Spleen (tissue), 11 donors: ENCODE measurements around the gene DPM3. TPM values are rescaled to one million over a fixed set of nuclear protein-coding genes. Genes with fewer than 3 reads are reported as not detected.

Experiments used
- DNase-seq: peaks from one replicate; pipeline ENCODE4 v3.0.0-alpha.2; 2020
- H3K27ac ChIP-seq, 8 donors: fragments of 200-600 bp; sonication (generic) in 7 of 8; 1 replicate in 4 of 8; 2 replicates in 4 of 8; pipeline versions ENCODE4 v1.5.0 to v1.8.0; 2016 to 2021; ENCODE audit warnings: inconsistent platforms in 4 of 8, mild to moderate bottlenecking in 4 of 8, moderate library complexity in 1 of 8
- H3K27me3 ChIP-seq, 7 donors: fragments of 200-600 bp; sonication (generic) in 6 of 7; replicated peaks in 1 of 7; 1 replicate in 4 of 7; 2 replicates in 3 of 7; pipeline versions ENCODE4 v1.5.0 to v1.8.0; 2016 to 2021; ENCODE audit warnings: inconsistent platforms in 3 of 7, mild to moderate bottlenecking in 1 of 7
- H3K36me3 ChIP-seq, 6 donors: fragments of 200-600 bp; sonication (generic) in 5 of 6; 1 replicate in 4 of 6; 2 replicates in 2 of 6; pipeline versions ENCODE4 v1.5.0 to v1.8.0; 2016 to 2021; ENCODE audit warnings: inconsistent platforms in 2 of 6
- H3K4me1 ChIP-seq, 6 donors: fragments of 200-600 bp; sonication (generic) in 5 of 6; 1 replicate in 3 of 6; 2 replicates in 3 of 6; pipeline versions ENCODE4 v1.5.0 to v1.8.0; 2016 to 2021; ENCODE audit warnings: inconsistent platforms in 3 of 6
- H3K4me3 ChIP-seq, 8 donors: fragments of 200-600 bp; sonication (generic) in 7 of 8; 1 replicate in 4 of 8; 2 replicates in 4 of 8; pipeline versions ENCODE4 v1.5.0 to v1.8.0; 2016 to 2021; ENCODE audit warnings: inconsistent platforms in 4 of 8, mild to moderate bottlenecking in 4 of 8, moderate library complexity in 2 of 8
- H3K9me3 ChIP-seq, 8 donors: fragments of 200-600 bp; sonication (generic) in 7 of 8; 1 replicate in 4 of 8; 2 replicates in 4 of 8; pipeline versions ENCODE4 v1.5.0 to v1.8.0; 2016 to 2021; ENCODE audit warnings: inconsistent platforms in 4 of 8
- POLR2A ChIP-seq, 3 donors: fragments of 450-650 bp; IDR thresholded peaks; one replicate each; pipeline ENCODE4 v1.5.1; 2017; ENCODE audit warnings: antibody characterized with exemption in 3 of 3, mild to moderate bottlenecking in 1 of 3
- POLR2AphosphoS5 ChIP-seq, 3 donors: sonication (generic); formaldehyde crosslinking; IDR thresholded peaks; one replicate each; pipeline ENCODE4 v1.5.1; 2017; ENCODE audit warnings: antibody characterized with exemption in 3 of 3
- WGBS, 5 donors: extraction: QIAGEN DNeasy Blood & Tissue Kit in 3 of 5; methylation state at CpG; one replicate each; pipeline versions ENCODE4 v1.1.5 to v1.1.7; 2013 to 2018; 5-methylcytosine and 5-hydroxymethylcytosine counted together
- intact Hi-C: fragments of 100-400 bp; cut with DNase I; formaldehyde crosslinking; loops from one replicate; pipeline ENCODE4 v1.15.0; 2023; ENCODE audit warnings: low total_unique reads
- polyA plus RNA-seq, 3 donors: library from polyadenylated mRNA; stranded (reverse); fragments of 200-250 nt; gene quantifications; one replicate each; pipeline ENCODE4 v1.2.1, GENCODE V29; 2013
- total RNA-seq, 7 donors: library from RNA; depleted of rRNA in 3 of 7; stranded (reverse); fragments of >200 nt in 3 of 7; fragmentation: NEBNext Ultra II Directional in 4 of 7; extraction: Animal tissue kit (Norgen Biotek cat#: 25700) in 4 of 7; gene quantifications; one replicate each; pipeline versions ENCODE4 v1.1.0 to v1.2.1, GENCODE V29; 2016 to 2021
- TF ChIP-seq, protein P1 (sequence below), 11 experiments: fragments of 200-600 bp in 7 of 11; fragments of 450-650 bp in 4 of 11; sonication (generic) in 4 of 11; IDR thresholded peaks in 8 of 11; conservative IDR thresholded peaks in 3 of 11; 1 replicate in 7 of 11; 2 replicates in 4 of 11; pipeline versions ENCODE4 v1.4.0 to v1.8.0; 2016 to 2021; ENCODE audit warnings: antibody characterized with exemption in 11 of 11, inconsistent platforms in 4 of 11, mild to moderate bottlenecking in 1 of 11
- donor health status: healthy with polysubstance abuse.
- donor health status: DM: no; HTN: no; CAD: no; lungs with moderate emphysema.
- donor health status: DM: no; HTN: no; CAD: no.
- donor health status: Bipolar disorder and iron deficiency.
- donor health status: healthy.
- donor health status: DM: no; HTN: no; CAD: no.
- donor health status: DM: yes; HTN: yes; CAD: no.

The DPM3 gene
- total and polyA plus RNA-seq, 10 donors, result 25.0 to 262 (median 54.1) TPM

DNA sequence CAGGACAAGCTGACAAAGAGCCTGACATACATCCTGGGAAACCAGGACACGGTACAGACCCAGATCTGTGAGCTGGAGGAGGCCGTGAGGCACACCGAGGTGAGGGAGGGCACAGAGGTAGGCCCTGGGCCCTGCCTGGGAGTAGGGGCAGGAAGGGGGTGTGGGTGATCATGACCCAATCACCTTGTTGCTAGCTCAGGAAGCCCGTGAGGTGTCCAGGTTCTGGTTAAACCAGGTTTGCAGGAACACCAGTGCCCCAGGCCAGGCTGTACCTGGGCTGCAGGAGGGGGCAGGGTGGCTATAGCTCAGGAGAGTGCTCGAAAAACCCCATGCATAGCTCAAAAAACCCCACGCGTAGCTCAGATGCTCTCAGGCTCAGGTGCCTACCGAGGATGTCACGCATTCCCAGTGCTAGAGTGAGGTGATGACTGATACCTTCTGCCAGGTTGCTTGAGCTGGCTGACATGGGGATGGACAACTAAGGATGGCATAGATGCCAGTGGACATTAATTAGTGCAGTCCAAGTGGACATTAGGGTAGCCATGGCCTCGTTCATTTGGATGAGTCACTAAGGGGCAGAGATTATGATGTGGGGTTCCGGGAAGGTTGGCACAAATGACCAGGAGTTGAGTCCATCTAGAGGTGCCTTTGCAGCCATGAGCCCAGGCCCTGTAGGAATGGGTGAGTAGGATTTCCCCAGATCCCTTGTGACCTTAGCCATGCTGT lies 37.0 kb upstream of the DPM3 start:
- H3K4me1 ChIP-seq, result peaks cover 7 to 71% (median 39%) of the 10 kb centered on the region in 6 donors
- peaks cover 0 to 23% (median 0%) of the 10 kb centered on the region in 6 donors for H3K36me3 ChIP-seq
- intact Hi-C loops, result loop anchor here (10.0 kb wide), 1 partner anchor 47 kb away; no protein-coding TSS in a partner anchor
- DNase-seq, result peak; percentile 75
- H3K27ac ChIP-seq, result no peak overlapping the region
- WGBS, 5 donors, result 72 to 89% (median 78%) methylated on average over 10 to 11 of the region's 11 CpGs
- peak overlapping the region in 3 of 8 donors; percentile 9 to 53 (median 13) for H3K4me3 ChIP-seq
- peaks cover 0 to 25% (median 15%) of the 10 kb centered on the region in 7 donors for H3K27me3 ChIP-seq
- TF ChIP-seq, protein P1, sequence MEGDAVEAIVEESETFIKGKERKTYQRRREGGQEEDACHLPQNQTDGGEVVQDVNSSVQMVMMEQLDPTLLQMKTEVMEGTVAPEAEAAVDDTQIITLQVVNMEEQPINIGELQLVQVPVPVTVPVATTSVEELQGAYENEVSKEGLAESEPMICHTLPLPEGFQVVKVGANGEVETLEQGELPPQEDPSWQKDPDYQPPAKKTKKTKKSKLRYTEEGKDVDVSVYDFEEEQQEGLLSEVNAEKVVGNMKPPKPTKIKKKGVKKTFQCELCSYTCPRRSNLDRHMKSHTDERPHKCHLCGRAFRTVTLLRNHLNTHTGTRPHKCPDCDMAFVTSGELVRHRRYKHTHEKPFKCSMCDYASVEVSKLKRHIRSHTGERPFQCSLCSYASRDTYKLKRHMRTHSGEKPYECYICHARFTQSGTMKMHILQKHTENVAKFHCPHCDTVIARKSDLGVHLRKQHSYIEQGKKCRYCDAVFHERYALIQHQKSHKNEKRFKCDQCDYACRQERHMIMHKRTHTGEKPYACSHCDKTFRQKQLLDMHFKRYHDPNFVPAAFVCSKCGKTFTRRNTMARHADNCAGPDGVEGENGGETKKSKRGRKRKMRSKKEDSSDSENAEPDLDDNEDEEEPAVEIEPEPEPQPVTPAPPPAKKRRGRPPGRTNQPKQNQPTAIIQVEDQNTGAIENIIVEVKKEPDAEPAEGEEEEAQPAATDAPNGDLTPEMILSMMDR (IDR thresholded peaks at IDR 0.05 in 8 of 11, conservative IDR thresholded peaks at IDR 0.05 in 3 of 11), result no peak
- TF ChIP-seq POLR2A (IDR thresholded peaks at IDR 0.05), result no peak
- H3K9me3 ChIP-seq, result no peaks in the 10 kb centered on the region

DNA sequence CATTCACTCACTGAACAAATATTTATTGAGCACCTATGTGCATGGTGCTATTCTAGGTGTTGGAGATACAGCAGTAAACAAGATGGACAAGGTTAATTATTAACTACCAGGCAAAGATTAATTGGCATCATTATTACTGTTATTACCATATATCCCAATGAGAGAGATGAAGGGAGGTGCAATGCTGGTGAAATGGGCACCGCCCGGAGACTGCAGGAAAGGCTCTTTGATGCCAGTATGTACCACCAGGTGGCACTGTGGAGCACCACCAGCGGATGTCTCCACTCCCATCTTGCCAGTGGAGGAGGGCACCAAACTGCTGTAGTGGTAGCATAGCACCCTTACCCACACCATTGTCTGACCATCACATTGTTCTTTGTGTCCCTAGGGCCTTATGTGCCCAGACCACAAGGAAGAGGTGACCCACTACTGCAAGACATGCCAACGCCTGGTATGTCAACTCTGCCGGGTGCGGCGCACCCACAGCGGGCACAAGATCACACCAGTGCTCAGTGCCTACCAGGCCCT lies 36.3 kb upstream of the DPM3 start:
- WGBS, 5 donors, result 57 to 62% (median 61%) methylated on average over 8 of the region's 8 CpGs
- H3K36me3 ChIP-seq, result peaks cover 0 to 23% (median 0%) of the 10 kb centered on the region in 6 donors
- H3K4me3 ChIP-seq, result peak overlapping the region in 2 of 8 donors; percentile 13 to 53
- no peak for TF ChIP-seq POLR2A (IDR thresholded peaks at IDR 0.05)
- TF ChIP-seq POLR2AphosphoS5 (IDR thresholded peaks at IDR 0.05), result peak in 1 of 3 donors; percentile 57
- TF ChIP-seq, protein P1 (IDR thresholded peaks at IDR 0.05 in 8 of 11, conservative IDR thresholded peaks at IDR 0.05 in 3 of 11), result peak; percentile 85 to 98 (median 94)
- peak; percentile 93 for DNase-seq
- H3K9me3 ChIP-seq, result no peaks in the 10 kb centered on the region
- H3K4me1 ChIP-seq, result peaks cover 11 to 79% (median 46%) of the 10 kb centered on the region in 6 donors
- intact Hi-C loops, result loop anchor here (10.0 kb wide), 1 partner anchor 48 kb away; no protein-coding TSS in a partner anchor
- peak overlapping the region in 1 of 8 donors; percentile 34 for H3K27ac ChIP-seq
- peaks cover 0 to 25% (median 15%) of the 10 kb centered on the region in 7 donors for H3K27me3 ChIP-seq

DNA sequence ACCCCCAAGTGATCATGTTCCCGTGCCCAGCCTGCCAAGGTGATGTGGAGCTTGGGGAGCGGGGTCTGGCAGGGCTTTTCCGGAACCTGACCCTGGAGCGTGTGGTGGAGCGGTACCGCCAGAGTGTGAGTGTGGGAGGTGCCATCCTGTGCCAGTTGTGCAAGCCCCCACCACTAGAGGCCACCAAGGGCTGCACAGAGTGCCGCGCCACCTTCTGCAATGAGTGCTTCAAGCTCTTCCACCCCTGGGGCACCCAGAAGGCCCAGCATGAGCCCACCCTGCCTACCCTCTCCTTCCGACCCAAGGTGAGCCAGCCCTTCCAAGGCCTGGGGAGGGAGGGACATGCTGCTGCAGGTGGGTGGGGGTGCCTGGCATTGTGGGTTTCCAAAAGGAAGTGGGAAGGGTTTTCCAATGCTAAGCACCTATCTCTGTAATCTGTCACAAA lies 35.6 kb upstream of the DPM3 start:
- Histone ChIP-seq H3K36me3 (peaks cover 0 to 28% (median 0%) of the 10 kb centered on the region in 6 donors), H3K9me3 (no peaks in the 10 kb centered on the region), H3K4me1 (peaks cover 11 to 81% (median 48%) of the 10 kb centered on the region in 6 donors), H3K4me3 (no peak overlapping the region), H3K27ac (peak overlapping the region in 1 of 8 donors; percentile 34), H3K27me3 (peaks cover 0 to 25% (median 15%) of the 10 kb centered on the region in 7 donors)
- peak; percentile 75 for DNase-seq
- WGBS, 5 donors, result 62 to 84% (median 68%) methylated on average over 8 to 9 of the region's 9 CpGs
- intact Hi-C loops, result loop anchor here (10.0 kb wide), 1 partner anchor 49 kb away; no protein-coding TSS in a partner anchor
- TF ChIP-seq, protein P1 (IDR thresholded peaks at IDR 0.05 in 8 of 11, conservative IDR thresholded peaks at IDR 0.05 in 3 of 11), result no peak
- TF ChIP-seq POLR2AphosphoS5 (IDR thresholded peaks at IDR 0.05), result no peak
- no peak for TF ChIP-seq POLR2A (IDR thresholded peaks at IDR 0.05)
